NCI-H146 treated with DMSO at 0.1 percent for 48 hours (cell line): ENCODE results near the gene PCSK6.

Experiments
- DNase-seq: peaks from one replicate; lab custom pipeline; 2025; ENCODE audit not compliant: unreplicated experiment; lab: John Stamatoyannopoulos, UW

The PCSK6 gene

GRCh38 chr15:101258238-101259144 lies 231.0 kb downstream of the PCSK6 start:
- DNase-seq, result peak; percentile 52

GRCh38 chr15:101256757-101257156 lies 232.8 kb downstream of the PCSK6 start:
- DNase-seq, result no peak

- DNase-seq, result no peak
These were observed 233.8 kb downstream of the PCSK6 start for GRCh38 chr15:101255615-101256241.

- DNase-seq, result no peak
These were observed 234.5 kb downstream of the PCSK6 start for GRCh38 chr15:101255051-101255395.

GRCh38 chr15:101254157-101255050 lies 235.1 kb downstream of the PCSK6 start:
- DNase-seq, result no peak
